HepG2 (cell line): Measurements from ENCODE around the gene CLASP1. TPM values are rescaled to one million over a fixed set of nuclear protein-coding genes. Genes with fewer than 3 reads are reported as not detected.

Experiments used
- ATF7-NPFF ChIP-seq: sonication (generic); formaldehyde crosslinking; IDR thresholded peaks from 2 replicates; pipeline ENCODE4 v1.8.1; 2023; ENCODE audit warnings: mild to moderate bottlenecking, low read depth, missing genetic modification reagents, moderate library complexity
- CBX1 ChIP-seq: IDR thresholded peaks from one replicate; pipeline ENCODE4 v1.6.1; 2016; ENCODE audit warnings: antibody characterized with exemption, low read depth
- GATAD2A ChIP-seq: IDR thresholded peaks from 2 replicates; pipeline ENCODE4 v1.6.1; 2016
- ISX ChIP-seq: sonication (generic); formaldehyde crosslinking; conservative IDR thresholded peaks from 2 replicates; pipeline ENCODE4 v1.5.0; 2020; ENCODE audit warnings: missing genetic modification reagents
- MIER2 ChIP-seq: IDR thresholded peaks from 2 replicates; pipeline ENCODE4 v1.6.1; 2016; ENCODE audit warnings: missing biosample characterization, missing genetic modification reagents
- MZF1 ChIP-seq: sonication (generic); formaldehyde crosslinking; IDR thresholded peaks from 2 replicates; pipeline ENCODE4 v1.8.1; 2023; ENCODE audit warnings: mild to moderate bottlenecking, missing genetic modification reagents, borderline replicate concordance
- PAX8 ChIP-seq: sonication (generic); formaldehyde crosslinking; IDR thresholded peaks from 2 replicates; pipeline ENCODE4 v1.8.0; 2022; ENCODE audit warnings: mild to moderate bottlenecking, missing genetic modification reagents, borderline replicate concordance
- POLR2A ChIP-seq, 2 experiments: IDR thresholded peaks; 2 replicates each; pipeline ENCODE4 v1.6.1; 2011; ENCODE audit warnings: low read depth in 2 of 2, low read length in 2 of 2, mild to moderate bottlenecking in 1 of 2, moderate library complexity in 1 of 2; ENCODE audit not compliant: insufficient read depth in 1 of 2
- SATB2 ChIP-seq: sonication (generic); formaldehyde crosslinking; IDR thresholded peaks from 2 replicates; pipeline ENCODE4 v1.5.0; 2020; ENCODE audit warnings: missing genetic modification reagents
- SRF ChIP-seq: IDR thresholded peaks from 2 replicates; pipeline ENCODE4 v1.6.1; 2011; ENCODE audit warnings: mild to moderate bottlenecking, low read depth, low read length, moderate library complexity
- SRSF1 ChIP-seq: fragments of 200-400 bp; formaldehyde crosslinking; optimal IDR thresholded peaks from 2 replicates; pipeline ENCODE3; 2017; ENCODE audit warnings: mild to moderate bottlenecking, low read depth, low read length, moderate library complexity
- WIZ ChIP-seq: sonication (generic); formaldehyde crosslinking; IDR thresholded peaks from 2 replicates; pipeline ENCODE4 v1.5.1; 2020; ENCODE audit warnings: mild to moderate bottlenecking, missing genetic modification reagents
- ZNF124 ChIP-seq: sonication (generic); formaldehyde crosslinking; IDR thresholded peaks from 2 replicates; pipeline ENCODE4 v1.4.0; 2020; ENCODE audit warnings: missing genetic modification reagents
- ZNF629 ChIP-seq: sonication (generic); formaldehyde crosslinking; conservative IDR thresholded peaks from 2 replicates; pipeline ENCODE4 v1.5.0; 2020; ENCODE audit warnings: missing genetic modification reagents
- ZNF768 ChIP-seq: sonication (generic); formaldehyde crosslinking; IDR thresholded peaks from 2 replicates; pipeline ENCODE4 v1.4.0; 2020; ENCODE audit warnings: missing genetic modification reagents
- ZNF839 ChIP-seq: sonication (generic); formaldehyde crosslinking; IDR thresholded peaks from 2 replicates; pipeline ENCODE4 v1.4.0; 2020; ENCODE audit warnings: missing genetic modification reagents, mild to moderate bottlenecking, borderline replicate concordance
- polyA plus RNA-seq, 8 experiments: library from polyadenylated mRNA; depleted of rRNA in 3 of 8; stranded (reverse) in 7 of 8; unstranded in 1 of 8; fragments of >200 nt; fragmentation: Illumina TruSeq in 4 of 8; extraction: Trizol in 4 of 8; gene quantifications; 2 replicates each; pipeline versions ENCODE4 v1.2.1 to v1.2.3, GENCODE V29; 2011 to 2016; ENCODE audit warnings: low read depth in 4 of 8, missing spikeins in 1 of 8, mixed read lengths in 1 of 8; ENCODE audit not compliant: insufficient read depth in 1 of 8
- total RNA-seq, 5 experiments: library from RNA; depleted of rRNA; stranded (reverse); fragments of >200 nt; fragmentation: Illumina TruSeq; extraction: Trizol; gene quantifications; 2 replicates each; pipeline ENCODE4 v1.2.3, GENCODE V29; 2016; ENCODE audit warnings: low read depth in 1 of 5
- TF ChIP-seq, protein P1 (sequence below): sonication (generic); formaldehyde crosslinking; IDR thresholded peaks from 2 replicates; pipeline ENCODE4 v1.5.0; 2020; ENCODE audit warnings: missing genetic modification reagents
- TF ChIP-seq, protein P2 (sequence below): IDR thresholded peaks from 2 replicates; pipeline ENCODE4 v1.6.1; 2012; ENCODE audit warnings: low read length, improper control_type of control experiment
- TF ChIP-seq, protein P3 (sequence below): IDR thresholded peaks from 2 replicates; pipeline ENCODE4 v1.6.1; 2016
- TF ChIP-seq, protein P4 (sequence below): sonication (generic); formaldehyde crosslinking; conservative IDR thresholded peaks from 2 replicates; pipeline ENCODE4 v1.4.0; 2020; ENCODE audit warnings: missing genetic modification reagents
- TF ChIP-seq, protein P5 (sequence below): sonication (generic); formaldehyde crosslinking; IDR thresholded peaks from 2 replicates; pipeline ENCODE4 v1.8.0; 2022; ENCODE audit warnings: mild to moderate bottlenecking, missing genetic modification reagents, moderate library complexity

CLASP1 gene
- total and polyA plus RNA-seq, 2 of the 13 experiments (the other 11 are each of a cell fraction or from before 2014, with no cell fraction given): 11.7 to 47.9 TPM

DNA sequence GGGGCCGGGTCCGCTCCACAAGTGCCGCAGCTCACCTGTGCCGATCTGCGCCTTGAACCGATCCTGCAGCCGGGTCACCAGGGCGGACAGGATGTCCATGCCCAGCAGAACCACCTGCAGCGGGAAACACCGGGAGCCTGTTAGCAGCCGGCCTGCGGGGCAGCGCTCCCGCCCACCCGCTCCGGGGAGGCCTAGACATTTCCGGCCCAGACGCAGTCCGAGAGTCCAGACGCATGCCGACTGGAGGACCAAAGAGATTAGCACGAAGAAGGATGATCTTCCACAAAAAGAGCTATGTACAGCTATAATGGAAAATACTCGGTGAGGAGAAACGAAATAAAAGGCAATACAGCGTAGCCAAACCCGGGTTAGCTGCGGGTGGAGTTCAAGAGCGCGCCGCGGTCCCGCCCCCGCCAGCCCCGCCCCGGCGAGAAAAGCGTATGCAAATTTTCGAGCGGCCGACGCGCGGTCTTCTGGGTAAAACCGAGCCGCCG, 119.0 kb downstream of the CLASP1 start (continued):
- peak; percentile 24; the same call in 1 of the 2 replicates for TF ChIP-seq ZNF124
- TF ChIP-seq, protein P1, sequence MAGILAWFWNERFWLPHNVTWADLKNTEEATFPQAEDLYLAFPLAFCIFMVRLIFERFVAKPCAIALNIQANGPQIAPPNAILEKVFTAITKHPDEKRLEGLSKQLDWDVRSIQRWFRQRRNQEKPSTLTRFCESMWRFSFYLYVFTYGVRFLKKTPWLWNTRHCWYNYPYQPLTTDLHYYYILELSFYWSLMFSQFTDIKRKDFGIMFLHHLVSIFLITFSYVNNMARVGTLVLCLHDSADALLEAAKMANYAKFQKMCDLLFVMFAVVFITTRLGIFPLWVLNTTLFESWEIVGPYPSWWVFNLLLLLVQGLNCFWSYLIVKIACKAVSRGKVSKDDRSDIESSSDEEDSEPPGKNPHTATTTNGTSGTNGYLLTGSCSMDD (CRISPR knock-in tag): no peak
- TF ChIP-seq SRF: no peak
- TF ChIP-seq SRSF1: peak; percentile 76
- TF ChIP-seq POLR2A (IDR thresholded peaks at IDR 0.05; ENCODE audit: insufficient read depth in 1 of 2, low read depth in 2 of 2, low read length in 2 of 2): peak in 1 of 2 experiments; percentile 63; a peak in 2 of 4 replicates
- TF ChIP-seq GATAD2A (CRISPR knock-in tag): no peak
- TF ChIP-seq MIER2: no peak
- TF ChIP-seq, protein P2, sequence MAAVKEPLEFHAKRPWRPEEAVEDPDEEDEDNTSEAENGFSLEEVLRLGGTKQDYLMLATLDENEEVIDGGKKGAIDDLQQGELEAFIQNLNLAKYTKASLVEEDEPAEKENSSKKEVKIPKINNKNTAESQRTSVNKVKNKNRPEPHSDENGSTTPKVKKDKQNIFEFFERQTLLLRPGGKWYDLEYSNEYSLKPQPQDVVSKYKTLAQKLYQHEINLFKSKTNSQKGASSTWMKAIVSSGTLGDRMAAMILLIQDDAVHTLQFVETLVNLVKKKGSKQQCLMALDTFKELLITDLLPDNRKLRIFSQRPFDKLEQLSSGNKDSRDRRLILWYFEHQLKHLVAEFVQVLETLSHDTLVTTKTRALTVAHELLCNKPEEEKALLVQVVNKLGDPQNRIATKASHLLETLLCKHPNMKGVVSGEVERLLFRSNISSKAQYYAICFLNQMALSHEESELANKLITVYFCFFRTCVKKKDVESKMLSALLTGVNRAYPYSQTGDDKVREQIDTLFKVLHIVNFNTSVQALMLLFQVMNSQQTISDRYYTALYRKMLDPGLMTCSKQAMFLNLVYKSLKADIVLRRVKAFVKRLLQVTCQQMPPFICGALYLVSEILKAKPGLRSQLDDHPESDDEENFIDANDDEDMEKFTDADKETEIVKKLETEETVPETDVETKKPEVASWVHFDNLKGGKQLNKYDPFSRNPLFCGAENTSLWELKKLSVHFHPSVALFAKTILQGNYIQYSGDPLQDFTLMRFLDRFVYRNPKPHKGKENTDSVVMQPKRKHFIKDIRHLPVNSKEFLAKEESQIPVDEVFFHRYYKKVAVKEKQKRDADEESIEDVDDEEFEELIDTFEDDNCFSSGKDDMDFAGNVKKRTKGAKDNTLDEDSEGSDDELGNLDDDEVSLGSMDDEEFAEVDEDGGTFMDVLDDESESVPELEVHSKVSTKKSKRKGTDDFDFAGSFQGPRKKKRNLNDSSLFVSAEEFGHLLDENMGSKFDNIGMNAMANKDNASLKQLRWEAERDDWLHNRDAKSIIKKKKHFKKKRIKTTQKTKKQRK: no peak
- TF ChIP-seq, protein P3, sequence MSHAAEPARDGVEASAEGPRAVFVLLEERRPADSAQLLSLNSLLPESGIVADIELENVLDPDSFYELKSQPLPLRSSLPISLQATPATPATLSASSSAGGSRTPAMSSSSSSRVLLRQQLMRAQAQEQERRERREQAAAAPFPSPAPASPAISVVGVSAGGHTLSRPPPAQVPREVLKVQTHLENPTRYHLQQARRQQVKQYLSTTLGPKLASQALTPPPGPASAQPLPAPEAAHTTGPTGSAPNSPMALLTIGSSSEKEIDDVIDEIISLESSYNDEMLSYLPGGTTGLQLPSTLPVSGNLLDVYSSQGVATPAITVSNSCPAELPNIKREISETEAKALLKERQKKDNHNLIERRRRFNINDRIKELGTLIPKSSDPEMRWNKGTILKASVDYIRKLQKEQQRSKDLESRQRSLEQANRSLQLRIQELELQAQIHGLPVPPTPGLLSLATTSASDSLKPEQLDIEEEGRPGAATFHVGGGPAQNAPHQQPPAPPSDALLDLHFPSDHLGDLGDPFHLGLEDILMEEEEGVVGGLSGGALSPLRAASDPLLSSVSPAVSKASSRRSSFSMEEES (CRISPR knock-in tag): no peak
- peak; percentile 75; the same call in 1 of the 2 replicates for TF ChIP-seq ZNF768
- no peak for TF ChIP-seq SATB2 (CRISPR knock-in tag)
- no peak for TF ChIP-seq WIZ (CRISPR knock-in tag)
- peak; percentile 86; the same call in 1 of the 2 replicates for TF ChIP-seq PAX8 (CRISPR knock-in tag)
- TF ChIP-seq, protein P4, sequence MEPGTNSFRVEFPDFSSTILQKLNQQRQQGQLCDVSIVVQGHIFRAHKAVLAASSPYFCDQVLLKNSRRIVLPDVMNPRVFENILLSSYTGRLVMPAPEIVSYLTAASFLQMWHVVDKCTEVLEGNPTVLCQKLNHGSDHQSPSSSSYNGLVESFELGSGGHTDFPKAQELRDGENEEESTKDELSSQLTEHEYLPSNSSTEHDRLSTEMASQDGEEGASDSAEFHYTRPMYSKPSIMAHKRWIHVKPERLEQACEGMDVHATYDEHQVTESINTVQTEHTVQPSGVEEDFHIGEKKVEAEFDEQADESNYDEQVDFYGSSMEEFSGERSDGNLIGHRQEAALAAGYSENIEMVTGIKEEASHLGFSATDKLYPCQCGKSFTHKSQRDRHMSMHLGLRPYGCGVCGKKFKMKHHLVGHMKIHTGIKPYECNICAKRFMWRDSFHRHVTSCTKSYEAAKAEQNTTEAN: no peak
- TF ChIP-seq ZNF629: 0 out of 2 replicates have a peak, but pooled peaks have one; percentile 18
- no peak for TF ChIP-seq CBX1
- no peak for TF ChIP-seq ATF7-NPFF (CRISPR knock-in tag)
- no peak for TF ChIP-seq ZNF839 (CRISPR knock-in tag)
- no peak for TF ChIP-seq ISX (CRISPR knock-in tag)
- TF ChIP-seq, protein P5, sequence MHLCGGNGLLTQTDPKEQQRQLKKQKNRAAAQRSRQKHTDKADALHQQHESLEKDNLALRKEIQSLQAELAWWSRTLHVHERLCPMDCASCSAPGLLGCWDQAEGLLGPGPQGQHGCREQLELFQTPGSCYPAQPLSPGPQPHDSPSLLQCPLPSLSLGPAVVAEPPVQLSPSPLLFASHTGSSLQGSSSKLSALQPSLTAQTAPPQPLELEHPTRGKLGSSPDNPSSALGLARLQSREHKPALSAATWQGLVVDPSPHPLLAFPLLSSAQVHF (CRISPR knock-in tag): no peak
- TF ChIP-seq MZF1 (CRISPR knock-in tag): no peak
